SH-SY5Y (cell line): Measurements from ENCODE around the gene ATG7.
A peak's percentile ranks its signal among the peaks of the same experiment; 100 is the strongest.

Experiments used
- GATA2 ChIP-seq: IDR thresholded peaks from 2 replicates; pipeline ENCODE4 v1.6.1; 2011; ENCODE audit warnings: mild to moderate bottlenecking, low read depth, low read length
- GATA3 ChIP-seq: IDR thresholded peaks from 2 replicates; pipeline ENCODE4 v1.6.1; 2011; ENCODE audit warnings: low read depth, mild to moderate bottlenecking, low read length, moderate library complexity

Gene ATG7

DNA sequence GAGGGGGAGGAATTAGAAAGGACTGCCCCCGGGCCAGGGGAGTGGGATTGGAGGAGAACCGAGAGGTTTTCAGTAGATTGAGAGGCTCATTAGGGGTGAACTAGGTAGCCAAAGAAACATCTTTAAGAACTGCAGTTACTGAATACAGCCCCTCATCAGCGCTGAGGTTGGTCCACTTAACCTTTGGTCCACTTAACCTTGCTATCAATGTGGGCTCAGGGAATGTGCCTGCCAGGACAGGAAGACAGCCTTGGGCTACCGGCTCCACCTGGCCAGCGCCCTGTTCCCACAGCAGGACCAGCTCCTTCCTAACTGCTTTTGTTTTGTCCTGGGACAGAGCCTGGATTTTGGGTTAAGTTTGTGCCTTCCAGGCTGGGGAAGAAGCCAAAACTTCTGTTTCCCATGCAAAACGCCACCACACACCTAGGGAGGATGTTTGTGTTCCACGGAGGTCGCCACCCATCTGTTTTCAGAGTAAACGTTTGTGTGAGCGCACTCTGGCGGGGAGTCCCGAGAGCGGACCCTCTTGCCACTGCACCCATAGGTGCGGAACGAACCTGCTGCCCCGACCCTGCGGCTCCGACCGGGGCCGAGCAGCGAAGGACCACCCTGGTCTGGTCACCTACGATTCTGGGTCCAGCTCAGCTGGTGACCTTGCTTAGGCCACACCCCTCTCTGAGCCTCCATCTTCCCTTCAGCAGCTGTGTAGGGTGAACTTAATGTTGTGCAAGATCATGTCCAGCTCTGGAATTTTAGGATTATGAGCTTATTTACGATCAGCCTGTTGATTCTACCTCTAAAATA, 264.1 kb downstream of the ATG7 start:
- TF ChIP-seq GATA3 (no peak), GATA2 (no peak)

DNA sequence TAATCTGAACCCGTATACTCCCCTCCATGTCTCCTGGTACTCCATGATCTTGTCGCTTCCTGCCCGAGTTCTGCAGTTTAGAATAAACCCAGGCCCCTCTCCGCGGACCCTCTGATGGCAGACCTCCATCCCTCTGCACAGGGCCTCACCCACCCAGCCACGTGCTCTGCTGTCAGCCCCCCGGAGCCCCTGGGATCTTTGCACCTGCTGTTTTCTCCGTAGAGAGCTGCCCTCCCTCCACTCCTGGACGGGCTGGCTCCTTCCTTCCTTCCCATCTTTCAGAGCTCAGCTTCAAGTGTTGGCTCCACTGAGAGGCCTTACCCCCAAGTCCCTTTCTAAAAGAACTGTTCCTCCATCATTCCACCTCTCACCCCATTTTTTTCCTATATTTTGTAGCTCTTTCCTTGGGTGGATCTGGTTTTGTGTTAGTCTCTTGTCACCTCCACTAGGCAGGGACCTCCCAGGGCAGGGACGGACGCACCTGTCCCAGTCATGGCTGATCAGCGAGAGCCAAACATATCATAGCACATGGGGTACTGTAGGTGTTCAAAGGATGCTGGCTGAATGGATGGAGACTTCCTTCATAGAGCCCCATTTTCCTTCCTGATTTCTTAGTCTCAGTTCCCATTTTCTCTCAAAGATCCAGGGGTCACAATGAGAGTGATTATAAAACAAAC, 264.9 kb downstream of the ATG7 start:
- no peak for TF ChIP-seq GATA2
- TF ChIP-seq GATA3 = no peak

DNA sequence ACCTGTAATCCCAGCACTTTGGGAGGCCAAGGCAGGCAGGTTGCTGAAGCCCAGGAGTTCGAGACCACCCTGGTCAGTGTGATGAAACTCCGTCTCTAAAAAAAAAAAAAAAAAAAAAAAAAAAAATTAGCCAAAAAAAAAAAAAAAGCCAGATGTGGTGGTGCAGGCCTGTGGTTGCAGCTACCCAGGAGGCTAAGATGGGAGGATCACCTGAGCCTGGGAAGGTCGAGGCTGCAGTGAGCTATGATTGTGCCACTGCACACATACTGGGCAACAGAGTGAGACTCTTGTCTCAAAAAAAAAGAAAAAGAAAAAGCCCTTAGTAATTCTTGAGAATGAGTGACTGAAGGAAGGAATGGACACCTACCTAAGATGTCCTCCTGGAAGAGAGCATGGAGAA, 266.4 kb downstream of the ATG7 start:
- no peak for TF ChIP-seq GATA2
- no peak for TF ChIP-seq GATA3

DNA sequence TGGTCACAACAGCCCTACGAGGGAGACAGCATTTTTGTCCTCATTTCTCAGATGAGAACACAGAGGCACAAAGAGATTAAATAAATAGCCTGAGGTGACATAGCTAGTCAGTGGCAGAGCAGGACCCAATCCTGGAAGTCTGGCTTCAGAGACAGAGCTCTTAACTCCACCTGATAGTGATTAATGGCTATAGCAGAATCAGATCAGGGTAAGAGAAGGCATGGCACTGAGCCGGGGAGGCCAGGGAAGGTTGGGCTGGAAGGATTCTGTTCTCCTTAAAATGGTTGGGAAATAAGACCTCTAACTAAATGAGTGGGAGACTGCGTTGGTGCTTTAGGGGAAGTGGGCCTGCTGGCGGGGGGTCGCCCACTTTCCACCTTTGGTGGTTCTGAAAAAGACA, 267.0 kb downstream of the ATG7 start:
- TF ChIP-seq GATA2 (peak; percentile 69), GATA3 (no peak)

DNA sequence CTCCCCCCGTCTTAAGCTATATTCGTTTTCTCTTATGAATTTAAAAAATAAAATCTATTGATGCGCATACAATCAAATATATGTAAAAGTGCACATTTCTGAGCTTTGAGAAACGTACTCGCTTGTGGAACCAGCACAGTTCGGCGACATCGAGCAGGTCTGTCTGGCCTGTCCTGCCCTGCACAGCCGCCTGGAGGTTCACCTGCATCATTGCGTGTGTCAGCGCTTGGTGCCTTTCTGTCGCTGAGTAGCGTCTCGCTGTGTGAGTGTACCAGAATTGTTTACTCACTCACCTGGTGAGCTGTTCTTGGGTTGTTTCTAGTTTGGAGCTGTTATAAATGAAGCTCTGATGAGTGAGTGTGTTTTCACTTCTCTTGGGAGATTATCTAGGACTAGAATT, 267.5 kb downstream of the ATG7 start:
- TF ChIP-seq GATA2 (no peak), GATA3 (no peak)

DNA sequence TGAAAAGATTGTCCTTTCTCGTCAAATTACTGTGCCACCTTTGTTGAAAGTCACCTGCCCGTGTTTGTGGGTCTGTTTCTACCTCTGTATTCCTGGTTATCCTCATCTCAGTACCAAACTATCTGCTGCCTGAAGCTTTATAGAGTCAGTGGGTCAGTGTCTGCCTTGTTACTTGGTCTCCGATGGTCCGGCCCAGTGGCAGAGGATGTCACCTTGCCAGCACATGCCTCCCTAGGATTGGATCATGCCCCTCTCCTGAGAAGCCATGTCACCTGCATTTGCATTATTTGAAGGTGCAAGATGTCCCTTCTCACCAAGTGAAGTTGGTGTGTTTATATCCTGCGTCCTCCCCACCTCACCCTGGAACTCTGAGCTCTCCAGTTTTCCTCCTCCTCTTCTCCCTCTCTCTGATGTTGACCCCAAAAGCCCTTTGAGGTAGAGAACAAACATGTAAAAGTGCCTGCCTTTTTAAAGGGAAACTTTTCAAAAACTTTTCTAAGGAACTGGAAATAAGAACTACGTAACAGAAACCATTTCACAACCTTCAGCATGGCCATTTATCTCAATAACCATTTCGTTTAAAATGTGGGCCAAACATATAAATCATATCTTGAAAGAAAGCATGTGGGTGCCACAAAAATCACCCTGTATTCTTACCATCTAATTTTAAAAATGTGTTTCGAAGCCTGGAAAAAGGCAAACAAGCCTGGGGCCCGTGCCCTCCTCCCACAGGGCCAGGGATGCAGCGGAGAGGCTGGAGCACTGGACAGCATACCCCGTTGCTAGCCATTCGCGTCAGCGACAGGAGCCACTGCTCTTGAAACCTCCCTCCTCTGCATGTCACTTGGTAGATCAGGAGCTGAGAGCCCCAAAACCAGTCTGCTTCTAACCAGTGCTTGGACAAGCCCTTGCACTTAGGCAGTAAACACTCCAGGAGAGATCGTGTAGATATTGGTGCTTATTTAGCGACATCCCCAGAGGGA, 269.4 kb downstream of the ATG7 start:
- no peak for TF ChIP-seq GATA3
- peak; percentile 48 for TF ChIP-seq GATA2

GRCh38 chr3:11542551-11542950, 270.4 kb downstream of the ATG7 start:
- no peak for TF ChIP-seq GATA2
- TF ChIP-seq GATA3 = no peak

DNA sequence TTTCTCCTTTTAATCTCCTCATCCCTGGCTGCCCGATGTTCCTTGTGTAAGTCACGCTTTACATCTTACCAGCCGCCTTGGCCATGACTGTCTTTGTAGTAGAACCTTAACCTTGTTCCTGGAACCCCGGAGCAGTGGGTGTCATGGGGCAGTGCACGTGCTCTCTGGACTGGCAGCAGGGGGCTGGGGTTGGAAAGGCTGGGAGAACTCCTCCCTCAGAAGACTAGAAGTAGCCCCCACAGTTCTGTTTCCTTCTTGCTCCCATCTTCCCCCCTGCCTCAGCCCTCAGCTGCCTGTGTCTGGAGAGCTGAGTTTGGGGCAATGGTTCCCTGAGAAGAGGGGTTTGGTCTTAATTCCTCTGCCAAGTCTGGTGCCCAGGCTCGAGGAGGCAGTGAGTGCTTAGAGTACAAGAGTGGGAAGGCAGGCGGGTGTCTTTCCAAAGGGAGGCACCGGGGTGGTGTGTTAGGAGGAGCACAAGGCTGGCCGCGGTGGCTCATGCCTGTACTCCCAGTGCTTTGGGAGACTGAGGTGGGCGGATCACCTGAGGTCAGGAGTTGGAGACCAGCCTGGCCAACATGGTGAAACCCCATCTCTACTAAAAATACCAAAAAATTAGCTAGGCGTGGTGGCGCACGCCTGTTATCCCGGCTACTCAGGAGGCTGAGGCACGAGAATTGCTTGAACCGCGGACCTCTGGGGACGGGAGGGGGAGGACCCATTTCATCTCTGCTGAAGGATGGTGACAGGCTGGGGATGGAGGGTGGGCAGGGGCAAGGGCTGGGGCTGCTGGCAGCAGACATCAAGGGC, 271.1 kb downstream of the ATG7 start:
- TF ChIP-seq GATA3 (no peak), GATA2 (no peak)

DNA sequence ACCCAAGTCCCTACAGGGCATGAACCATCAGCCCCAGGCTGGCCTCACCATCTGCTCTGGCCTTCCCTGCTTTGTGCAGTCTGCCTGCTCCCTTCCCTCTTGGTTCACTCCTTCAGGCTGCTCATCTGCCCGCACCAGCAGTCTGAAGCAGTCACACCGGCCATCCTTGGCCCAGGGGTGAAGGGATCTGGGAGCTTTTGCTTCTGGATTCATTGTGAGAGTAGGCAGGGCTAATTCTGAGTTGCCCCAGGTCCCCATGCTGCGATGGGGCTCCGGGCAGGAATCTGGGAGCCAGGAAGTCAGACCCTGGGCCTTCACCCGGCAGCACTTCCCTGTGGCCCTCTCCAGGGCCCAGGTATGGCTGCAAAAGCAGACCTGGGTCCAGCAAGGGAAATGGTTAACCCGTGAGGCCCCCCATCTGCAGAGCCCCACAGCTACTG, 271.8 kb downstream of the ATG7 start:
- TF ChIP-seq GATA3 = no peak
- no peak for TF ChIP-seq GATA2

- no peak for TF ChIP-seq GATA2
- TF ChIP-seq GATA3 = no peak
Measured at GRCh38 chr3:11544412-11545181, 272.4 kb downstream of the ATG7 start.

DNA sequence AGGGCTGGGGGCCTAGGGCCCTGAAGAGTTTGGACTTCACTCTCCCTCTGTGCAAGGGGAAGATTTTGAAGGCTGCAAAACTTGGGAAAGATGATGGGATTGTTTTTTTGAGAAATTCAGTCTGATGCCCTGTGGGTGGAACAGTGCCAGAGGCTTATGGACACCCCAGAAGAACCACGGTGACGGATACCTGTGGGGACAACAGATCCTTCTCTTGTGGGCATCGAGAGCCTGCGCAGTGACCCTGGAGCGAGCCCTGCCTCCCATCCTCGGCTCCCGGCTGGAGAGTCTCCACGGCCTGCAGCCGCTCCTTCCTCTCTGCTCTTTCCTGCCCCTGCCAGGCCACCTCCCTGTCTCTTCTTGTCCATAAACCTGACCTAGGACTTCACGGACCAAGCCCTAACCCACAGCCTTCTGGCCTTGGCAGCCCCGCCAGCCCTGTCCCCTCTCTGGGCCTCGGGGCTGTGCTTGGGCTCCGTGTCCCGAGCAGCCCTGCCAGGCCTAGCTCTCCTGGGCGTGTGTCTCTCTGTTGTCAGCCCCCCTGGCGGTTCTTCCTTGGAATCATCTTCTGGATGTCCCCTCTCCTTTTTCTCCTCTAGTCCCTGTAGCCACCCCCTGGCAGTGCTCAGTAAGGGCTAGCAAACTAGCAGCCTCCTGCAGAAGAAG, 273.1 kb downstream of the ATG7 start:
- TF ChIP-seq GATA3 (no peak), GATA2 (no peak)

GRCh38 chr3:11546657-11547302, 274.6 kb downstream of the ATG7 start:
- no peak for TF ChIP-seq GATA3
- TF ChIP-seq GATA2 = no peak
